Posterior cingulate gyrus (tissue), 11 donors: ENCODE results near the gene SPTBN2.
"Not testable (repeated sequence)": the region's sequence is repeated elsewhere in the genome, so short reads cannot be mapped to it uniquely, and the experiment has no call there.

Experiments
- DNase-seq, 10 donors: peaks; one replicate each; pipeline versions ENCODE4 v3.0.0 to v3.0.0-alpha.2; 2020 to 2021; ENCODE audit warnings: mixed read lengths in 3 of 10
- intact Hi-C: fragments of 100-400 bp; cut with DNase I; formaldehyde crosslinking; loops from one replicate; pipeline ENCODE4 v1.15.1; 2023

Gene SPTBN2

DNA sequence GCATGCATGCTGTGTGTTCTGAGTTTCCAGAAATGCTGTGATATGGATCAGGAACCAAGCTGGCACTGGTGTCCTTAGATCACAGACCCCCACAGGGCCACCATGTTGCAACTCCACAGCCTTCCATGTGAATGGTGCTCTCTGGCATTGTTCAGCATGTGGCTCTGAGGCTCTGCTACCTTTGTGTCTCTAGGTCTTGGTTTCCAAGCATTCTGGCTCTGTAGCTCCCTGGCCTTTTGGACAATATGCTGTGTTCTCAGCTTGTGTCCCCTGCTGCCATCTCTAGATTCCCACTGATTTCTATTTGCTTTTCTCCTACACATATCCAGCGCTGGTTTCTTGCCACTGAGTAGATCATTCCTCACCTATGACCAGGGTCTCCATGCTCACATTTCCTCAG, 3.9 kb downstream of the SPTBN2 start:
- DNase-seq = no peak
- intact Hi-C loops = no loop called here

GRCh38 chr11:66724167-66724566, 4.8 kb downstream of the SPTBN2 start:
- peak in 1 of 10 donors; percentile 17 for DNase-seq
- intact Hi-C loops = not testable (repeated sequence)

GRCh38 chr11:66723693-66724092, 5.3 kb downstream of the SPTBN2 start:
- peak in 1 of 10 donors; percentile 28 for DNase-seq
- intact Hi-C loops = no loop called here

DNA sequence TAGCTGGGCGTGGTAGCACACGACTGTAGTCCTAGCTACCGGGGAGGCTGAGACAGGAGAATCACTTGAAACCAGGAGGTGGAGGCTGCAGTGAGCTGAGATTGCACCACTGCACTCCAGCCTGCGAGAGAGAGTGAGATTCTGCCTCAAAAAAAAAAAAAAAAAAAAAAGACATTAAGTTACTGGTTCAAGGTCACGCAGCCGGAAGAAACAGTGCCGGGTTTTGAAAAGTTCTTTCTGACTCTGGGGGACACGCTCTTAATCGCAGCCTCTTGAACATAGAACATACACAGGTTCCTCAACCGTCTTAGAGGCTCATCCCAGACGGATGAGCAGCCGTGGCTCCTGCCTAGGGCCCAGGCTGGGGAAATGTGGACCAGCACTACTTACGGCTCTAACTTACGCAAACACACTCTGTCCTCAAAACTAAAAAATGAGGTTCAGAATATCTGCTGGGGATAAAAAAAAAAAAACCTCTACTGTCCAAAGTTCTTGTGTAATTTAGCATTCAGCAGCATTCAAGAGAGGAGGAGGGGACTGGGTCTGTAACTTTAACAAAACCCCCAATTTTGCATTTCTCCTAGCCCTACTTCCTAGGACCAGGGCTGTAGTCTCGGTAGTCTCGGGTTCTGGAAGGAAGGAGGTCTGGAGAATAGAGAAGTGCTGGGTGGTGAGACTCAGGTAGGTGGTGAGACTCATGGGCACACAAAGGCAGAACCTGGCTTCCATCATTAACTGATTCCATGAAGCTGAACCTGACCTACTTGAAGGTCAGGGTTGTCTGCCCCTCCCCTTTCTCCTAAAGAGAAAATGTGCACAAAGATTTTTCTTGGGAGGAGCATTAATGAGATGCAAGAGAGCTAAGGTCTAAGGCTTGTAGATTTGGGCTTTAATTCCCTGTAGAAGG, 6.0 kb downstream of the SPTBN2 start:
- intact Hi-C loops = no loop called here
- DNase-seq = peak in 2 of 10 donors; percentile 24 to 49

DNA sequence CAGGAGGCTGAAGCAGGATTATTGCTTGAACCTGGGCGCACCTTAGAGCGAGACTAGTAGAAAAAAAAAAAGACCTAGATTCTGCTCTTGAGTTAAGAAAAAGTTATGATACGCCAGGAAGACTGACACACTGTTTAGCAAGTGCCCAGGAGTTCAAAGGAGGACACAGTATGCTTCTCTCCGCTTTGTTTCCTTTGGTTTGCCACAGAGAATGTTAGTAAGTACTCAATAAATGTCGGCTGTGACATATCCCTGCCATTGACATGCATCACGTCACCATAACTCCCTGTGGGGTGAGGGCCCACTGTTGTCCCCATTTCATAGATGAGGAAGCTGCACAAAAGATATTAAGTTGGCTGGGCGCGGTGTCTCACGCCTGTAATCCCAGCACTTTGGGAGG, 7.1 kb downstream of the SPTBN2 start:
- intact Hi-C loops = no loop called here
- DNase-seq = peak in 2 of 10 donors; percentile 18 to 40

GRCh38 chr11:66720899-66721470, 8.0 kb downstream of the SPTBN2 start:
- peak in 2 of 10 donors; percentile 51 to 78 for DNase-seq
- intact Hi-C loops = no loop called here

- intact Hi-C loops = no loop called here
- peak in 8 of 10 donors; percentile 63 to 96 (median 73) for DNase-seq
Measured at GRCh38 chr11:66720223-66720898, 8.7 kb downstream of the SPTBN2 start.

GRCh38 chr11:66719111-66719872, 9.7 kb downstream of the SPTBN2 start:
- intact Hi-C loops = no loop called here
- DNase-seq = peak in 2 of 10 donors; percentile 51 to 53

GRCh38 chr11:66718320-66718971, 10.6 kb downstream of the SPTBN2 start:
- intact Hi-C loops = no loop called here
- peak in 2 of 10 donors; percentile 76 to 83 for DNase-seq

- peak in 2 of 10 donors; percentile 80 for DNase-seq
- intact Hi-C loops = no loop called here
Measured at GRCh38 chr11:66717925-66718319, 11.1 kb downstream of the SPTBN2 start.

DNA sequence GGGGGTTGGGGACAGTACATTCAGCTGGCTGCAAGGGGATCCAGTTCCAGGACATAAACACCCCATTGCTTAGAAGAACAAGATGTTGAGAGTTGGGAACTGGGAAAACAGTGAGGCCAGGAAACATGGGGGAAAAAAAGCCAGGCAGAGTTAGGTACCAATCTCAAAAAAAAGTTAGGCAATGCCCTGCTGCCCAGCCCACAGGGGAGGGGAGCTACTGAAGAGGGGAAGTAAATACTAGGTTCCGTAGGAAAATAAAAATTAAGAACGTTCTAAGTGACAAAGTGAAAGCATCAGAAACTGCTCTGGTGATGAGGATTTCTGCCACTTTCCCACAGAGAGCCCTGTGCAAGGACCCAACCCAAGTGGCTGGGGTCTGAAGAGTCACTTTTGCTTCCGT, 12.0 kb downstream of the SPTBN2 start:
- DNase-seq = peak in 2 of 10 donors; percentile 2 to 10
- intact Hi-C loops = no loop called here

DNA sequence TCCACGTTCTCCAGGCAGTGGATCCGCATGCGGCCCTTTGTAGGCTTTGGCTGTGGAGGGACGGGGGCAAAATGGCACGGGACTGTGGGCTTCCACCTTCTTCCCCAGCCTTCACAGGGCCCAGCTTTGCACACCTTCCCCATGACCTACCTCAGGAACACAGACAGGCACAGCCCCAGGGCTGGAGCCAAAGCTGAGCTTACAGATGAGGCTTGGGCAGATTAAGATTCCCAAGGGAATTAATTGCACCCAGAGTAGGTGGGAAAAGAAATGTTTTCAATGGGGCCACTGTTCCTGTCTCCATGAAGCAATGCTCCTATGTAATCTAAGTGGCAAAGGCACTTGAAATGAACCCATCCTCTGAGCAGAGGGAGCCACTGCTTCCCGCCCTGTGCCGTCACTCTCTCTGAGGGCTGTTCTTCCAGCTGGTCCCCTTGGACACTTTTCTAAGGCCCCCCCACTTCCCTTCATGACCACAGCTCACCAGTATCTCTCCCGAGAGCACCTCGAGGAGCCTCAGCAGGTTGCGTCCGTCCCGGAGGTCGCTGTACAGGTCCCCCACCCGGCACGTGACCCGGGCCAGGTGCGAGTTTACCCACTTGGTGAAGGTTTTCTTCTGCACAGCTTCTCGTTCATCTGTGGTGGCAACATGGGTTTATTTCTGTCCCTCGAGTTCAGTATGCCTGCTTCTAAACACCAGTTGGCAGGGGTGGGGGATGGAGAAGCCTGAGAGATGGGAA, 13.5 kb downstream of the SPTBN2 start:
- intact Hi-C loops = no loop called here
- DNase-seq = peak in 2 of 10 donors; percentile 49 to 67

DNA sequence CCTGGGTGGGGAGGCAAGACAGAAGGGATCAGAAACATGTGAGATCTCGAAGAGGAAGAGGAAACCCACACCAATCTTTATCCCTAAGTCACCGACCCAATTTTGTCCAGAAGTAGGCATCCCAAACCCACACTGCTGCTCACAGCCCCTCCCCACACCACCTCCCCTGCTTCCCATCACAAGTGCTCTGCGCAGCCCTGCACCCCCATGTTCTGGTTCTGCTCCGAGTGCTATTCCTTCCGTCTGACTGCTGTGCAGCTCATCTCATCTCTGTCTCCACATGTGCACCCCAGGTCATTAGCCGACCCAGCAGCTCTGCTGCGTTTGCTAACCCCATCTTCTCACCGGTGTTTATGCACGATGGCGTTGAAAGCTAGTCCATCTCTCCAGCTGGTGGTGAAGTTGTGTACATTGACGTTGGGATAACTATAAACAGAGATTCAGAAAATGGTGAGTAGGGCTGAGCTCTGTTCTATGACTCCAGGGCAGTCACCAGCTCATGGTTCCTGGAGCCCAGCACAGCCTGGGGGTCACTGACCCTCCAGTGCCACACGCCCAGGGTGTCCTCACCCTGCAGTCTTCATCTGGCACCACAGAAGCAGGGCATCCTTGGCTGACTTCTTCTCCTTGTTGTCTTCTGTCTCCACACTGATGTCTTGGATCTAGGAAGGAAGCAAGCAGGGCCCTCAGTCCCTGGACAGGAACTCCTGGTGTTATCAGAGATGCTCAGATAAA, 15.1 kb downstream of the SPTBN2 start:
- intact Hi-C loops = no loop called here
- DNase-seq = peak in 2 of 10 donors; percentile 59 to 72

- peak in 3 of 10 donors; percentile 72 to 84 (median 82) for DNase-seq
Measured at GRCh38 chr11:66710384-66710930, 18.6 kb downstream of the SPTBN2 start.

DNA sequence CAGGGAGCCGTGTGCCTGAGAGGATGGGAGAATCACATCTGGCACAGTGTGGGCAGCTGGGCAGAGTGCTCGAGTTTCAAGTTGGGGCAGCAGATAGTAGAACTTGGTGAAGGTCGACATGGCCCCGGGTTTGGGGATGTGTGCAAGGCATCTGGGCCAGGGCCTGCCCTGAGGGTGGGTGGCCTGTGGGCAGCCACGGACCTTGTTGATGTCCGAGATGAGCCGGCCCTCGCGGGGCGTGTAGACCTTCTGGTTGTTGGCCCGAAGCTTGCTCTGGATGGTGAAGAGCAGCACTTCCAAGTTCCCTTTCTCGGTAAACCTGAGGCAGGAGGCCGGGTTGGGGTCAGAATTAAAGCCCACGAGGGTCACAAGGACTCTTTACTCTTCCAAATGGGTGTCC, 20.3 kb downstream of the SPTBN2 start:
- intact Hi-C loops = no loop called here

More at GRCh38 chr11:66710384-66710930, 18.6 kb downstream of the SPTBN2 start:
- intact Hi-C loops = no loop called here

GRCh38 chr11:66708094-66708493, 20.9 kb downstream of the SPTBN2 start:
- DNase-seq = peak in 1 of 10 donors; percentile 83

More for the DNA sequence above, 20.3 kb downstream of the SPTBN2 start:
- peak in 1 of 10 donors; percentile 84 for DNase-seq

GRCh38 chr11:66707486-66707885, 21.5 kb downstream of the SPTBN2 start:
- intact Hi-C loops = no loop called here
- DNase-seq = peak in 1 of 10 donors; percentile 69

More at GRCh38 chr11:66708094-66708493, 20.9 kb downstream of the SPTBN2 start:
- intact Hi-C loops = no loop called here

DNA sequence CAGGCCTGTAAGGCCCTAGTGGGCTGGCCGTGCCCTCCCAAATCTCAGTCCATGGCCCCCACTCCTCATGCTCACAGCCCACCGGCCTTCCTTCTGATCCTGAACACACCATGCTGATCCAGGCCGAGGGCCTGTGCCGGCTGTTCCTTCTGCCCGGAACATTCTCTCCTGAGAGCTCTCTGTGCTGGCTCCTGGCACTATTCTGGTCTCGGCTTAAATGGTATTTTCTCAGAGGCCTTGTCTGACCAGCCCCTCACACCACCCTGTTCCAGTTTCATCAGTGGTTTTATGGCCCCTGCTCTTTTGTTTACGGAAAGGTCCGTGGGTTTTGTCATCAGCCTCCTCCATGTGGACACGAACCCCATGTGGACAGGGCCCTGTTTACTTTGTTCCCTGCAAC, 22.0 kb downstream of the SPTBN2 start:
- peak in 1 of 10 donors; percentile 54 for DNase-seq
- intact Hi-C loops = no loop called here
